ENCODE measurements around the gene GAK. TPM values are rescaled to one million over a fixed set of nuclear protein-coding genes. Genes with fewer than 3 reads are reported as not detected.

Gene GAK
- total RNA-seq, 1 experiment from 2014 or later: 86.6 TPM

DNA sequence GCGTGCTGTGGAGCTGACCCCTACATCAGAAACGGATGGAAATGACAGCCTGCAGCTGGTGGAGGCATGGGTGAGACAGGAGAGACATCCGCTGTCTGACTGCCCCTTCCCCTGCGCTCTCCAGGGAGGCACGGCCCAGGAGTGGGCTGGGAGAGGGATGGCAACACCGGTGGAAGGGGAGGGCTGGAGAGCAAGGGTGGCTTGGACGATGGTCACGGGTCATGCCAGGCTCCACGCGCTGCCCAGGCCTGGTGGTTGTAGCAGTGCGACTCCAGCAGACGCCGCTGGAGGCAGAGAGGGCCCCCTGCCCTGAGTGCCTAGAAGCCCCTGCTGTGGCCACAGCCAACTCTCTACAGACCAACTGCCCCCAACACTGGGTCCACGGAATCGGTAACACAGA lies 47.9 kb downstream of the GAK start:
- in situ Hi-C loops (cut with HindIII; ENCODE audit: low pct_unique_long_range_greater_than_20kb, low sequenced_read_pairs): no loop called here
- no peaks in the 10 kb centered on the region for H3K9me3 ChIP-seq (ENCODE audit: control insufficient read depth, insufficient read depth, low read depth, low read length)
- no peaks in the 10 kb centered on the region for H3K36me3 ChIP-seq (ENCODE audit: control insufficient read depth, insufficient read depth, low read length)
- intact Hi-C loops (cut with micrococcal nuclease; ENCODE audit: unreplicated experiment): no loop called here
- H3K27me3 ChIP-seq (ENCODE audit: control insufficient read depth, insufficient read depth, low read length): no peaks in the 10 kb centered on the region
- no peak for TF ChIP-seq SIN3A (IDR thresholded peaks at IDR 0.05; ENCODE audit: borderline replicate concordance, insufficient read depth, low read depth, low read length)
- no peak for TF ChIP-seq TCF7L2 (IDR thresholded peaks at IDR 0.05; ENCODE audit: low read depth, low read length)
- no peak for TF ChIP-seq POLR2AphosphoS5 (IDR thresholded peaks at IDR 0.05; ENCODE audit: low read depth, low read length)
- TF ChIP-seq, protein P1, sequence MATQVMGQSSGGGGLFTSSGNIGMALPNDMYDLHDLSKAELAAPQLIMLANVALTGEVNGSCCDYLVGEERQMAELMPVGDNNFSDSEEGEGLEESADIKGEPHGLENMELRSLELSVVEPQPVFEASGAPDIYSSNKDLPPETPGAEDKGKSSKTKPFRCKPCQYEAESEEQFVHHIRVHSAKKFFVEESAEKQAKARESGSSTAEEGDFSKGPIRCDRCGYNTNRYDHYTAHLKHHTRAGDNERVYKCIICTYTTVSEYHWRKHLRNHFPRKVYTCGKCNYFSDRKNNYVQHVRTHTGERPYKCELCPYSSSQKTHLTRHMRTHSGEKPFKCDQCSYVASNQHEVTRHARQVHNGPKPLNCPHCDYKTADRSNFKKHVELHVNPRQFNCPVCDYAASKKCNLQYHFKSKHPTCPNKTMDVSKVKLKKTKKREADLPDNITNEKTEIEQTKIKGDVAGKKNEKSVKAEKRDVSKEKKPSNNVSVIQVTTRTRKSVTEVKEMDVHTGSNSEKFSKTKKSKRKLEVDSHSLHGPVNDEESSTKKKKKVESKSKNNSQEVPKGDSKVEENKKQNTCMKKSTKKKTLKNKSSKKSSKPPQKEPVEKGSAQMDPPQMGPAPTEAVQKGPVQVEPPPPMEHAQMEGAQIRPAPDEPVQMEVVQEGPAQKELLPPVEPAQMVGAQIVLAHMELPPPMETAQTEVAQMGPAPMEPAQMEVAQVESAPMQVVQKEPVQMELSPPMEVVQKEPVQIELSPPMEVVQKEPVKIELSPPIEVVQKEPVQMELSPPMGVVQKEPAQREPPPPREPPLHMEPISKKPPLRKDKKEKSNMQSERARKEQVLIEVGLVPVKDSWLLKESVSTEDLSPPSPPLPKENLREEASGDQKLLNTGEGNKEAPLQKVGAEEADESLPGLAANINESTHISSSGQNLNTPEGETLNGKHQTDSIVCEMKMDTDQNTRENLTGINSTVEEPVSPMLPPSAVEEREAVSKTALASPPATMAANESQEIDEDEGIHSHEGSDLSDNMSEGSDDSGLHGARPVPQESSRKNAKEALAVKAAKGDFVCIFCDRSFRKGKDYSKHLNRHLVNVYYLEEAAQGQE (IDR thresholded peaks at IDR 0.05; ENCODE audit: insufficient read depth in 1 of 2, low read depth in 2 of 2, low read length in 1 of 2): no peak
- TF ChIP-seq, protein P2, sequence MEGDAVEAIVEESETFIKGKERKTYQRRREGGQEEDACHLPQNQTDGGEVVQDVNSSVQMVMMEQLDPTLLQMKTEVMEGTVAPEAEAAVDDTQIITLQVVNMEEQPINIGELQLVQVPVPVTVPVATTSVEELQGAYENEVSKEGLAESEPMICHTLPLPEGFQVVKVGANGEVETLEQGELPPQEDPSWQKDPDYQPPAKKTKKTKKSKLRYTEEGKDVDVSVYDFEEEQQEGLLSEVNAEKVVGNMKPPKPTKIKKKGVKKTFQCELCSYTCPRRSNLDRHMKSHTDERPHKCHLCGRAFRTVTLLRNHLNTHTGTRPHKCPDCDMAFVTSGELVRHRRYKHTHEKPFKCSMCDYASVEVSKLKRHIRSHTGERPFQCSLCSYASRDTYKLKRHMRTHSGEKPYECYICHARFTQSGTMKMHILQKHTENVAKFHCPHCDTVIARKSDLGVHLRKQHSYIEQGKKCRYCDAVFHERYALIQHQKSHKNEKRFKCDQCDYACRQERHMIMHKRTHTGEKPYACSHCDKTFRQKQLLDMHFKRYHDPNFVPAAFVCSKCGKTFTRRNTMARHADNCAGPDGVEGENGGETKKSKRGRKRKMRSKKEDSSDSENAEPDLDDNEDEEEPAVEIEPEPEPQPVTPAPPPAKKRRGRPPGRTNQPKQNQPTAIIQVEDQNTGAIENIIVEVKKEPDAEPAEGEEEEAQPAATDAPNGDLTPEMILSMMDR (IDR thresholded peaks at IDR 0.05): no peak
- POLR2A ChIA-PET: no interaction called here
- CTCF ChIA-PET: no interaction called here
- ATAC-seq (no peak), DNase-seq (ENCODE audit: low read depth, low spot score) (no peak)
- H3K27ac ChIP-seq (ENCODE audit: low read length): no peak overlapping the region
- H3K4me1 ChIP-seq (ENCODE audit: control insufficient read depth, insufficient read depth, low read length): no peaks in the 10 kb centered on the region
- no peak overlapping the region for H3K4me3 ChIP-seq (ENCODE audit: low read depth in 2 of 2, low read length in 2 of 2)
- BruUV-seq (replicated peaks): no TSS peak

DNA sequence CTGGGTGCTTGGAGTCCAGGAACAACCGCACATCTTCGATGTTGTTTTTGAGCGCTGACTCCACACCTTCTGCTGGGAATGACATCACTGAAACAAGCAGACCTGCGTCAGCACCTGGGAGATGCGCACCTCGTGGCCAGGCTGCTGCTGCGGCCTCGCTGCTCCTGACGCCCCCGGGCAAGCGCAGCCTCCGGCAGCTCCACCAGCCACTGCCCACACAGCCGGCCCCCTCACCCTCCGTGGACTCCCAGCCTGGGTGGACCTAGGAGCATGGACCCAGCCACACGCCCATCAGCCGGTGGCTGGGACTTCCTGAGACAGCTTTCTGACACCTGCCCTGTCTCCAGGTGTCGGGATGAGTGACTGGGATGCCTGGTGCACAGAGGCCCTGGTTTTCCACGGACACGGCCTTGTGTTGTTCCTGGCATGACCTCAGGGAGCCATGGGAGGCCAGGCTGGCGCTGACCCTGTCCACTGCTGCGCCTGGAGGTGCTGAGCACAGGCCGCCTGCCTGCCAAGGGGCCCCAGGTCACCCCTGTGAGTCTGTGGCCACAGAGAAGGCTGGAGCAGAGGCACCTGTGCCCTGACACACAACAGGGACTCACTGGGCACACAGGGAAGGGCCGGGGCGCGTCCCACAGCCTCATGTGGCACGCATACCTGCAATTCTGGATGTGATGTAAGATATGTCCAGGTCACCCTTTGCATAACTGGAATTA lies 48.6 kb downstream of the GAK start:
- TF ChIP-seq TCF7L2 (IDR thresholded peaks at IDR 0.05; ENCODE audit: low read depth, low read length) (no peak), POLR2AphosphoS5 (IDR thresholded peaks at IDR 0.05; ENCODE audit: low read depth, low read length) (no peak), SIN3A (IDR thresholded peaks at IDR 0.05; ENCODE audit: borderline replicate concordance, insufficient read depth, low read depth, low read length) (no peak)
- TF ChIP-seq, protein P1 (IDR thresholded peaks at IDR 0.05; ENCODE audit: insufficient read depth in 1 of 2, low read depth in 2 of 2, low read length in 1 of 2): no peak
- TF ChIP-seq, protein P2 (IDR thresholded peaks at IDR 0.05): no peak
- Histone ChIP-seq H3K36me3 (ENCODE audit: control insufficient read depth, insufficient read depth, low read length) (no peaks in the 10 kb centered on the region), H3K4me3 (ENCODE audit: low read depth in 2 of 2, low read length in 2 of 2) (no peak overlapping the region), H3K9me3 (ENCODE audit: control insufficient read depth, insufficient read depth, low read depth, low read length) (no peaks in the 10 kb centered on the region), H3K27me3 (ENCODE audit: control insufficient read depth, insufficient read depth, low read length) (no peaks in the 10 kb centered on the region), H3K27ac (ENCODE audit: low read length) (no peak overlapping the region), H3K4me1 (ENCODE audit: control insufficient read depth, insufficient read depth, low read length) (no peaks in the 10 kb centered on the region)
- POLR2A ChIA-PET: no interaction called here
- intact Hi-C loops (cut with micrococcal nuclease; ENCODE audit: unreplicated experiment) (no loop called here), in situ Hi-C loops (cut with HindIII; ENCODE audit: low pct_unique_long_range_greater_than_20kb, low sequenced_read_pairs) (no loop called here)
- CTCF ChIA-PET: no interaction called here
- DNase-seq (ENCODE audit: low read depth, low spot score): no peak
- BruUV-seq (replicated peaks): no TSS peak
- no peak for ATAC-seq

All from Panc1 (cell line).